HG03521 (cell line): Measurements from ENCODE around the gene KLF16.

Experiments used
- ATAC-seq: cut with Tn5 transposase; IDR thresholded peaks from one replicate; pipeline ENCODE4 v1.9.1; 2021; ENCODE audit warnings: mild to moderate bottlenecking, moderate library complexity; ENCODE audit not compliant: unreplicated experiment

The KLF16 gene

GRCh38 chr19:1826557-1827521 lies 36.5 kb downstream of the KLF16 start:
- no peak for ATAC-seq

GRCh38 chr19:1825909-1826556 lies 37.3 kb downstream of the KLF16 start:
- no peak for ATAC-seq

DNA sequence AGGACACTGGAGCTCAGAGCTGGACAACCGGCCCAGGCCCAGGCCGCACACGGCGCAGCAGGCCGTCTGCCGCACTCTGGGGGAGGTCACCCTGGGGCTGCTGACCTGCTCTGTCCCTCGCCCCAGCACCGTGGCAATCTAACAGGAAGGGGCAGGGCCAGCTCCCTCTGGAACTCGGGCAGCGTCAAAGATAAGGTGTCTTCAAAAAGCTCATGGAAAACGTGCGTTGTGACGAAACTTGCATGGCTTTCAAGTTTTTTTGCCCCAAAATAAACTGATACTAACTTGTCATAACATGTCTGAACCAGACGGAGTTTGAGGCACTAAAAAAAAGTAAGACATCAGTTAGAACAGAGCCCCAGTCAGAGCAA lies 39.1 kb downstream of the KLF16 start:
- ATAC-seq: no peak

GRCh38 chr19:1823539-1824251 lies 39.7 kb downstream of the KLF16 start:
- no peak for ATAC-seq

DNA sequence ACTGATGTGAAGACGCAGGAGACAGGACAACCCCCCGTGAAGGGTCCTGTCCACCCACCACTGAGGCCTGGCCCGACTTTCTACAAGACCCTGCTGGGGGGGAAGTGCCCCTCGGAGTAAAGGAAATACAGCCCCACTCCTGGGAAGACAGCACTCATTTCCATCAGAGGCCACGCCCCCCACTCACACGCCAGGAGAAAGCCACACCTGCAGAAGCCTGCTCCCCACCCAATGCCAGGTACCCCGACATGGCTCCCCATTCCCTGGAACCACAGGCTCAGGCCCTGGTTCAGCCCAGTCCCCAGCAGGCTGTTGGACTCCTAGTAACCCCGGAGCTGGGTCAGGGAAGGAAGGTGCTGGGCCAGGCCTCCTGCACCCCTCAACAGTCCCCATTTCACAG lies 40.4 kb downstream of the KLF16 start:
- ATAC-seq: no peak

- no peak for ATAC-seq
Measured at GRCh38 chr19:1822210-1822609, 41.2 kb downstream of the KLF16 start.

DNA sequence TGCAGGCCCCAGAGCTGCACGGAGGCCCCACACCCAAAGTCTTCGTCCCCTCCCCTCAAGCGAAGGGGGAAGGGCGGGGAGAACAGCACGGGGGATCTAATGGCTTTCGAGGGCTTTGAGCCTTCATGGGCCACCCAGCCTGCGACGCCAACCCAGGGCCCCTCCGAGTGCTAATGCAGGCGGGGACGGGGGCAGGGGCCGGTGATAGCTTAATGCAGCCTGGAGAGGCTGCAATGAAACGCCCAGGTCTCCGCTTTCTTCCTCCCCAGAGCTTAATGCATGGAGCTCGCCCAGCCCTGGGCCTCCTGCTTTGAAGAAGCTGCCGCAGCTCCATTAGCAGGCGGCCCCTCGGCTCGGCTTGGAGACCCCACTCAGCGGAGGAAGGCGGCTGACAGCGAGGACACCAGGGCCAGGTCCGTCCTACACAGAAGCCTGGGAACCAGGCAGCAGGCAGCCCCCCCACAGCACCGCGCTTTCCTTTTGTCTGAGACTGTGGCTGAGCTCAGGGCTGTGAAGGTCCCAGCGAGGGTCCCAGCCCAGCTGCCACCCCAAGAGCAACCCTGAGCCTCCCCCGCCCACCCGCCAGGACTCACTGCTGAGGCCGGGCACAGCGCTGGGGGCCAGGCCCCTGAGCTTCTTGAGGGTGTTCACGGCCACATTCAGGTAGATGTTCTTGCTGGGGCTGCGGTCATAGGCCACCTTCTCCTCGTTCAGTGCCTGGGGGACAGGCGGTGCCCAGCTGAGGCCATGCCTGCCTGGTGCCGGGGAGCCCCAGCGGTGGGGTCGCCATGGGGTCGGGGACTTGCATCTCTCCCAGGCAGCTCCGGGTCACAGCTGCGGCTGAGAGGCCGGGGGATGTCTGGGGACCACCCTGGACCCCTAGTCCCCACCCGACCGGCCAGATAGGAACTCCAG lies 43.8 kb downstream of the KLF16 start:
- no peak for ATAC-seq

- no peak for ATAC-seq
Measured at GRCh38 chr19:1818549-1819195, 44.7 kb downstream of the KLF16 start.

- no peak for ATAC-seq
Measured at GRCh38 chr19:1817553-1818179, 45.7 kb downstream of the KLF16 start.

- ATAC-seq: no peak
Measured at GRCh38 chr19:1816530-1817298, 46.7 kb downstream of the KLF16 start.

GRCh38 chr19:1815605-1816529 lies 47.5 kb downstream of the KLF16 start:
- no peak for ATAC-seq

- no peak for ATAC-seq
Measured at GRCh38 chr19:1814833-1815604, 48.4 kb downstream of the KLF16 start.

DNA sequence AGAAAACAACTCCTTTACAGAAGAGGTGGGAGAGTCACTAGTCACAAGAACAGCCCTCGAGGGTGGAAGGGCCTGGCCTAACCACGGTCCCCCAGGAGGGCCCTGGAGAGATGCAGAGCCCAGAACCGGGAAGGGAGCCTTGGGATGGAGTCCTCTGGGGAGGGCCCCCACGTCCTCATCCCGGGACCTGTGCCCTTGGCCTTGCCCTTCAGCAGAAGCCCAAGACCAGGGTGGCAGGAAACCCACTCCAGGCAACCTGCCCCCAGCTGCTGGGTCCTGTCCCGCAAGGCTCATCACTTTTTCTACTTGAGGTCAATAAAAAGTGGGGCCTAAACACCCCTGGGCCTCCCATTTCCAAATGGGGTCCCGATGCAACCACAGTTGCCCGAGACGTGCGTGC lies 49.0 kb downstream of the KLF16 start:
- no peak for ATAC-seq

DNA sequence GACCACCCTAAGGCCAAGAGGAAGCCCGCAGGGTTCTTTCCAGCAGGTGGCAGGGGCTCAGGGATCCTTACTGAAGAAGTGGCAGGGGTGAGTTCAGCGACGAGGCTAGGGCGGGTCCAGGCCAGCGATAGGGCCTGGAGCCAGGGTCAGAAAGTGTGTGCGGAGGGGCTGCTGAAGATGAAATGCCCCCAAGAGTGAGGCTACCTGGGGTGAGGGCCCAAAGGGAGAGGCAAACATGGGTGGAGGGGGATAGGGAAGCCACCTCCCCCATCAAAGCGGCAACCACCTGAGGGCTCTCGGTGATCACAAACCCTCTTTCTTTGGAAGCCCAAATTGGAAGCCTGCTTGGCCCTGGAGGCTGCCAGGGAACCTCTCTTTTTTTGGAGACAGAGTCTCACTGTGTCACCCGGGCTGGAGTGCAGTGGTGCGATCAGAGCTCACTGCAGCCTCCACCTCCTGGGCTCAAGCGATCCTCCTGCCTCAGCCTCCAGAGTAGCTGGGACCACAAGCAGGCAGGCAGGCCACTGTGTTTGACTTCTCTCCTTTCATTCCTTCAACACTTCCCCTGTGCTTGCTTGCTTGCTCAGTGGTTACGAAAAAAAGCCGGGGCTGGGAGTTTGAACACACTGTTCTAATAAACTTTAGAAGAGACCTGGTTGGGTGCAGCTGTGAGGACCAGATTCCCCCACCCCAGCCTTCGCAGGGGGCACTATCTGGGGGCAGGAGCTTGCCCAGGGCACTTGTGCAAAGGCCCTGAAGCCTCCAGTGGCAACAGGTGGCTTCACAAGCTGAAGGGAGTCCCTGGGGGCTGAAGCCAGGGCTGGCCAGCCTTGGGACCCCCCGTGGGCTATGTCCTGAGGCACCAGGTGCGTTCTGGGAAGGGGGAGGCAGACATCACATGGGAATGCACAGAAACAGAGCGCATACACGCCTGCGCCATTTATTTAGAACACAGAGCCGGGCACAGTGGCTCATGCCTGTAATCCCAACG lies 49.9 kb downstream of the KLF16 start:
- ATAC-seq: no peak

DNA sequence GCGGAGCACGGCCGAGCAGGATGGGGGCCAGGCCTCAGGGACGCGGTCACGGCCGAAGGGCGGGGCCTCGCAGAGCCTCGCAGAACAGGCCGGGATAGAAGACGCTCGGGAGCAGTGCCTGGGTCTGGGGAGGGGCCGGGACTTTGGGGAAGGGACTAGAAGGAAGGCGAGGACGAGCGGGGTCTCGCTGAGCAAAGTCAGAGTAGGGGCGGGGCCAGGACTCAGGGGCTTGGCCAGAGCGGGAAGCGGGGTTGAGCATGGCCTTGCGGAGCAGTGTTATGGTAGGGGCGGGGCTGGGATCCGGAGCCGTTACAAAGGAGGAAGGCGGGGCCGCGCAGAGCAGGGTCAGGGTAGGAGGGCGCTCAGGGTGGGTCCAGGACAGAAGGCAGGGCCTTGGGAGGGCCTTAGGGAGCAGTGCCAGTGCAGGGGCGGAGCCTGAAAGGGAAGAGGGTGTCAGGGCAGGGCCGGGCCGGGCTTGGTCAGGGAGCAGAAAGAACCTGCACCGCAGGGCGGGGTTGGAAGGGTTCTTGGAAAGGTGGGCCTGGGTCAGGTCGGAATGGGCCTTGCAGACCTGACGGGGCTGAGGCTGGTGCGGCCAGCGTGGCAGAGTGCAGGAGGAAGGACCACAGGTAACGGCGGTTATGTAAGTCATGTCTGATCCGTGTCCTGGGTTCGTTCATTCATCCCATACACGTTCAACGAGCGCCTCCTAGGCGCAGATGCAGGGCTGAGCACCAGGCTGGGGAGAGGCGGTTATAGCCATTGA lies 50.8 kb downstream of the KLF16 start:
- peak; percentile 72 for ATAC-seq
